Panc1 (cell line): ENCODE results near the gene GSDMA. TPM values are rescaled to one million over a fixed set of nuclear protein-coding genes. Genes with fewer than 3 reads are reported as not detected.

Source experiments
- ATAC-seq: fragments of 200-7000 bp; cut with Tn5 transposase; 2 replicates; pipeline ENCODE4 v1.9.1; 2020; ENCODE audit warnings: mild to moderate bottlenecking, moderate library complexity
- BruUV-seq: library from RNA; stranded (reverse); fragments of 400-500 nt; replicated peaks from 2 replicates; lab custom pipeline; 2021; lab: Mats Ljungman, UMichigan
- CTCF ChIA-PET: fragments of 300-600 bp; sonication (Branson Sonifier 250); formaldehyde crosslinking; loops from one replicate; lab custom pipeline; 2022; ENCODE audit warnings: antibody characterized with exemption; lab: Charles Lee
- POLR2A ChIA-PET: fragments of 300-600 bp; sonication (Branson Sonifier 250); formaldehyde crosslinking; loops from one replicate; lab custom pipeline; 2022; ENCODE audit warnings: antibody characterized with exemption; lab: Charles Lee
- DNase-seq: peaks from one replicate; pipeline ENCODE4 v3.0.0-alpha.2; 2010; ENCODE audit warnings: low read depth, low spot score
- H3K27ac ChIP-seq: 2 replicates; pipeline ENCODE4 v1.5.1; 2011; ENCODE audit warnings: mild to moderate bottlenecking, low read length, inconsistent platforms
- H3K27me3 ChIP-seq: fragments of 200-500 bp; sonication (Bioruptor generic); 2 replicates; pipeline ENCODE4 v1.6.0; 2014; ENCODE audit warnings: low read length, inconsistent platforms; ENCODE audit not compliant: control insufficient read depth, insufficient read depth
- H3K36me3 ChIP-seq: fragments of 200-500 bp; sonication (Bioruptor generic); 2 replicates; pipeline ENCODE4 v1.5.1; 2014; ENCODE audit warnings: inconsistent platforms, mild to moderate bottlenecking, low read length, moderate library complexity; ENCODE audit not compliant: control insufficient read depth, insufficient read depth
- H3K4me1 ChIP-seq: 2 replicates; pipeline ENCODE4 v1.5.1; 2011; ENCODE audit warnings: inconsistent platforms, mild to moderate bottlenecking, low read length, moderate library complexity; ENCODE audit not compliant: control insufficient read depth, insufficient read depth
- H3K4me3 ChIP-seq, 2 experiments: 2 replicates each; pipeline ENCODE4 v1.5.1; 2011 to 2012; ENCODE audit warnings: low read depth in 2 of 2, low read length in 2 of 2, mild to moderate bottlenecking in 2 of 2, inconsistent platforms in 1 of 2, moderate library complexity in 1 of 2
- H3K9me3 ChIP-seq: fragments of 200-500 bp; sonication (Bioruptor generic); 2 replicates; pipeline ENCODE4 v1.5.1; 2014; ENCODE audit warnings: low read depth, mild to moderate bottlenecking, inconsistent platforms, low read length, moderate library complexity; ENCODE audit not compliant: control insufficient read depth, insufficient read depth
- CTCF ChIP-seq: fragments of 450-650 bp; IDR thresholded peaks from 2 replicates; pipeline ENCODE4 v1.5.1; 2017; ENCODE audit warnings: mild to moderate bottlenecking
- POLR2AphosphoS5 ChIP-seq: IDR thresholded peaks from 2 replicates; pipeline ENCODE4 v1.6.1; 2012; ENCODE audit warnings: mild to moderate bottlenecking, low read depth, low read length, moderate library complexity
- REST ChIP-seq, 2 experiments: IDR thresholded peaks; 2 replicates each; pipeline ENCODE4 v1.6.1; 2011 to 2012; ENCODE audit warnings: low read depth in 2 of 2, control low read depth in 1 of 2, low read length in 1 of 2, mild to moderate bottlenecking in 1 of 2, moderate library complexity in 1 of 2; ENCODE audit not compliant: insufficient read depth in 1 of 2
- SIN3A ChIP-seq: IDR thresholded peaks from 2 replicates; pipeline ENCODE4 v1.6.1; 2012; ENCODE audit warnings: low read depth, mild to moderate bottlenecking, low read length, moderate library complexity, borderline replicate concordance; ENCODE audit not compliant: insufficient read depth
- TCF7L2 ChIP-seq: IDR thresholded peaks from 2 replicates; pipeline ENCODE4 v1.6.1; 2011; ENCODE audit warnings: mild to moderate bottlenecking, low read depth, low read length, inconsistent platforms
- in situ Hi-C: cut with HindIII; loops from 2 replicates; pipeline ENCODE4 v1.10.0; 2016; ENCODE audit warnings: low sequenced_read_pairs, low pct_unique_long_range_greater_than_20kb
- intact Hi-C: fragments of 100-400 bp; cut with micrococcal nuclease; formaldehyde crosslinking; loops from one replicate; pipeline ENCODE4 v1.10.0; 2022; ENCODE audit not compliant: unreplicated experiment
- total RNA-seq: library from RNA; stranded (reverse); gene quantifications from one replicate; pipeline ENCODE4 v1.2.1, GENCODE V29; 2021; ENCODE audit not compliant: unreplicated experiment

The GSDMA gene
- total RNA-seq, 1 experiment from 2014 or later = not detected

GRCh38 chr17:39974433-39974832, 11.6 kb downstream of the GSDMA start:
- no peaks in the 10 kb centered on the region for H3K4me1 ChIP-seq
- in situ Hi-C loops = no loop called here
- TF ChIP-seq POLR2AphosphoS5 (no peak), SIN3A (no peak), REST (IDR thresholded peaks at IDR 0.05; ENCODE audit: insufficient read depth in 1 of 2, low read depth in 2 of 2, low read length in 1 of 2) (no peak), CTCF (no peak), TCF7L2 (no peak)
- H3K36me3 ChIP-seq = no peaks in the 10 kb centered on the region
- intact Hi-C loops = loop anchor here (10.0 kb wide), 1 partner anchor 100 kb away; no protein-coding TSS in a partner anchor
- ChIA-PET CTCF (no interaction called here), POLR2A (interaction anchor here (0.5 kb wide), 1 partner anchor 21 kb away, joined by 4 read pairs; no protein-coding TSS in a partner anchor)
- no TSS peak for BruUV-seq
- DNase-seq (no peak), ATAC-seq (no peak)
- no peak overlapping the region for H3K27ac ChIP-seq
- H3K27me3 ChIP-seq = peaks cover 10% of the 10 kb centered on the region
- H3K4me3 ChIP-seq = no peak overlapping the region
- no peaks in the 10 kb centered on the region for H3K9me3 ChIP-seq

GRCh38 chr17:39975801-39976200, 13.0 kb downstream of the GSDMA start:
- H3K27me3 ChIP-seq = peaks cover 12% of the 10 kb centered on the region
- no peaks in the 10 kb centered on the region for H3K9me3 ChIP-seq
- no TSS peak for BruUV-seq
- POLR2A ChIA-PET = interaction anchor here (0.7 kb wide), 1 partner anchor 129 kb away, joined by 4 read pairs; no protein-coding TSS in a partner anchor
- ATAC-seq (no peak), DNase-seq (no peak)
- in situ Hi-C loops = no loop called here
- TF ChIP-seq REST (IDR thresholded peaks at IDR 0.05; ENCODE audit: insufficient read depth in 1 of 2, low read depth in 2 of 2, low read length in 1 of 2) (no peak), TCF7L2 (no peak), CTCF (no peak), SIN3A (no peak), POLR2AphosphoS5 (no peak)
- no peaks in the 10 kb centered on the region for H3K36me3 ChIP-seq
- H3K4me1 ChIP-seq = no peaks in the 10 kb centered on the region
- H3K4me3 ChIP-seq = no peak overlapping the region
- intact Hi-C loops = loop anchor here (10.0 kb wide), 1 partner anchor 101 kb away; no protein-coding TSS in a partner anchor
- CTCF ChIA-PET = interaction anchor here (0.7 kb wide), 1 partner anchor 149 kb away, joined by 4 read pairs; no protein-coding TSS in a partner anchor
- no peak overlapping the region for H3K27ac ChIP-seq
